NCI-H2107 (cell line): ENCODE measurements around the gene CCDC117.

Experiments
- DNase-seq: peaks from one replicate; lab custom pipeline; 2025; lab: John Stamatoyannopoulos, UW

The CCDC117 gene

GRCh38 chr22:28769394-28770085, 3.0 kb upstream of the CCDC117 start:
- DNase-seq, result no peak

GRCh38 chr22:28771195-28771791, 1.2 kb upstream of the CCDC117 start:
- no peak for DNase-seq

- no peak for DNase-seq
Observed at GRCh38 chr22:28773461-28773867, 969 bp downstream of the CCDC117 start.

GRCh38 chr22:28774378-28774777, 1.9 kb downstream of the CCDC117 start:
- DNase-seq, result no peak

GRCh38 chr22:28779833-28780232, 7.3 kb downstream of the CCDC117 start:
- DNase-seq, result no peak

- DNase-seq, result no peak
Observed at GRCh38 chr22:28780296-28780695, 7.8 kb downstream of the CCDC117 start.

GRCh38 chr22:28783786-28784671, 11.5 kb downstream of the CCDC117 start:
- no peak for DNase-seq

GRCh38 chr22:28788601-28789000, 16.1 kb downstream of the CCDC117 start:
- DNase-seq, result no peak

- no peak for DNase-seq
Observed at GRCh38 chr22:28791124-28791523, 18.6 kb downstream of the CCDC117 start.

- DNase-seq, result no peak
Observed at GRCh38 chr22:28791841-28792490, 19.5 kb downstream of the CCDC117 start.

GRCh38 chr22:28792491-28793383, 20.2 kb downstream of the CCDC117 start:
- no peak for DNase-seq

- no peak for DNase-seq
Observed at GRCh38 chr22:28793976-28794584, 21.6 kb downstream of the CCDC117 start.

GRCh38 chr22:28795071-28795693, 22.7 kb downstream of the CCDC117 start:
- no peak for DNase-seq

GRCh38 chr22:28795932-28796856, 23.7 kb downstream of the CCDC117 start:
- DNase-seq, result no peak

- no peak for DNase-seq
Observed at GRCh38 chr22:28798810-28799605, 26.5 kb downstream of the CCDC117 start.

- DNase-seq, result no peak
Observed at GRCh38 chr22:28799606-28800307, 27.3 kb downstream of the CCDC117 start.

- peak; percentile 31 for DNase-seq
Observed at GRCh38 chr22:28800308-28801041, 28.0 kb downstream of the CCDC117 start, which contains the start of gene XBP1. XBP1 (minus strand) TSS chr22:28800569.
